ENCODE results near the gene AMER3. TPM values are rescaled to one million over a fixed set of nuclear protein-coding genes. Genes with fewer than 3 reads are reported as not detected.

The AMER3 gene
- total and polyA plus RNA-seq, 2 of the 8 experiments (the other 6 are each of a cell fraction or from before 2014, with no cell fraction given), result 0.15 to 0.19 TPM

DNA sequence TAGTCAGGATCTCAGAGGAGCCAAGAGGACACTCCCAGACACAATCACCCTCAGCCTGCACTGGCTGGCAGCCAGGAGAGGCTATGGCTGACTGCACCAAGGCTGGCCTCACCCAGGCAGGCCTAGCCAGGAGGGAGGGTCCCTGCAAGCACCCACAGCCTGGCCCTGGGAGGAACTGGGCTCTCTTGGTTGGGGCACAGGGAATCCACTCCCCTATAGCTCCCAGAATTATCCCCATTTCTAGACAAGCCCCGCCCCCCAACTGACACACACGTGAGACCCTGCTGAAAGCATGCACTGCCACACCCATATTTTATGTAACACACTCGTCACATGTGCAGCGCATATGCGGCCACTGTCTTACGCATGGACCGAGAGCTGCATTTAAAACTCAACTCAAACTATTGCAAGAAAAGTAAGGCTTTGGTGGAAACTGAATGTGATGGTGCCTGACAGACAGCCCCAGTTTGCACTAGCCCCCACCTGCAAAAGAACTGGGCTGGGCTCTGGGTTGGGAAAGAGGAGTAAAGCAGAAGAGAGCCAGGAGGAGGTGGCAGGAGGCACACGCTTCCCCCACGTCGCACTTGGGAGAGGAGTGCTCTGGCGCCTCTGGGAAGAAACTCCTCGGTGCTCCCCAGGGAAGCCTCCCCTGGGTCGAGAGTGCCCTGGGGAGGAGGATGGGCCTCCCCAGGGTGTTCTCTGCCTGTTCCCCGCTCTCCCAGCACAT is 52.5 kb downstream of the AMER3 start:
- Histone ChIP-seq H3K79me1 (ENCODE audit: low read depth, low read length) (no peaks in the 10 kb centered on the region), H3K18ac (ENCODE audit: extremely low read depth, low read length) (no peak overlapping the region), H3K4ac (replicated peaks; ENCODE audit: insufficient read length, low read depth, low read length) (no peak overlapping the region), H3K27ac (ENCODE audit: low read depth, low read length) (no peak overlapping the region), H2BK15ac (ENCODE audit: low read length) (no peak overlapping the region), H3K27me3 (replicated peaks in 1 of 4; ENCODE audit: control insufficient read depth in 3 of 4, extremely low read depth in 1 of 4, insufficient read depth in 3 of 4, low read length in 3 of 4) (no peaks in the 10 kb centered on the region), H2BK120ac (replicated peaks; ENCODE audit: low read depth, low read length) (no peak overlapping the region), H3K79me2 (ENCODE audit: control insufficient read depth in 1 of 2, insufficient read depth in 2 of 2, low read length in 2 of 2) (no peaks in the 10 kb centered on the region), H3K23me2 (ENCODE audit: low read depth, low read length) (no peaks in the 10 kb centered on the region), H2BK20ac (ENCODE audit: low read length) (no peak overlapping the region), H3K4me2 (ENCODE audit: insufficient read depth in 1 of 2, low read depth in 2 of 2, low read length in 2 of 2) (no peak overlapping the region), H2BK12ac (ENCODE audit: low read depth, low read length) (no peak overlapping the region), H2BK5ac (ENCODE audit: low read depth, low read length) (no peak overlapping the region), H3K56ac (replicated peaks; ENCODE audit: insufficient read length, low read depth, low read length) (no peak overlapping the region), H3K14ac (ENCODE audit: insufficient read length) (no peak overlapping the region), H3K4me3 (ENCODE audit: extremely low read depth in 1 of 4, insufficient read depth in 2 of 4, low read depth in 3 of 4, low read length in 4 of 4) (no peak overlapping the region), H2AK5ac (ENCODE audit: low read depth, low read length) (no peak overlapping the region), H4K20me1 (replicated peaks in 1 of 2; ENCODE audit: control insufficient read depth in 1 of 2, insufficient read depth in 2 of 2, low read length in 2 of 2) (no peaks in the 10 kb centered on the region), H4K91ac (replicated peaks; ENCODE audit: insufficient read length, low read length) (no peak overlapping the region), H2AFZ (ENCODE audit: low read length) (no peak overlapping the region), H4K8ac (ENCODE audit: extremely low read depth, insufficient read depth, low read length) (no peak overlapping the region), H3K9me3 (ENCODE audit: insufficient read depth in 2 of 2, low read depth in 1 of 2, low read length in 1 of 2) (no peaks in the 10 kb centered on the region), H3K9ac (replicated peaks in 1 of 4; ENCODE audit: extremely low read depth in 1 of 4, low read depth in 3 of 4, low read length in 3 of 4) (no peak overlapping the region), H4K5ac (ENCODE audit: insufficient read length, low read depth, low read length) (no peak overlapping the region), H3K4me1 (replicated peaks in 1 of 4; ENCODE audit: control insufficient read depth in 3 of 4, insufficient read depth in 4 of 4, low read length in 3 of 4) (peaks cover 0 to 2% (median 0%) of the 10 kb centered on the region in 4 experiments; a peak in 1 of 7 replicates), H3K36me3 (ENCODE audit: control insufficient read depth in 2 of 4, insufficient read depth in 4 of 4, low read length in 3 of 4) (no peaks in the 10 kb centered on the region), H3K23ac (ENCODE audit: insufficient read length) (no peak overlapping the region)
- DNase-seq (ENCODE audit: low read depth in 1 of 2, low spot score in 2 of 2) (no peak), FAIRE-seq (no peak)
- ChIA-PET CTCF (ENCODE audit: partially characterized antibody) (interaction anchor here (1.3 to 1.8 kb wide), 4 partner anchors 10 to 66 kb away, joined by 3 to 4 read pairs (median 4); no protein-coding TSS in a partner anchor), POLR2A (ENCODE audit: partially characterized antibody) (interaction anchor here (1.0 to 1.2 kb wide), 2 partner anchors 38 to 46 kb away, joined by 3 read pairs; no protein-coding TSS in a partner anchor)
- 84% methylated on average over 14 of the region's 14 CpGs; no CpG with 5 or more reads in 1 of the 2 experiments for WGBS, 2 experiments (ENCODE audit: extremely low coverage in 1 of 2, insufficient coverage in 1 of 2, insufficient read length in 1 of 2, insufficient replicate concordance in 2 of 2, low coverage in 1 of 2, low lambda C conversion rate in 2 of 2, missing lambda C conversion rate in 1 of 2)
- no peak for TF ChIP-seq RAD21 (IDR thresholded peaks at IDR 0.05 in 1 of 2, conservative IDR thresholded peaks at IDR 0.05 in 1 of 2; ENCODE audit: low read depth in 2 of 2, low read length in 2 of 2)
- no peak for TF ChIP-seq POLR2A (IDR thresholded peaks at IDR 0.05; ENCODE audit: control extremely low read depth in 1 of 2, low read depth in 2 of 2, low read length in 2 of 2)
- TF ChIP-seq CREB1 (IDR thresholded peaks at IDR 0.05), result no peak
- no peak for TF ChIP-seq EZH2 (IDR thresholded peaks at IDR 0.05; ENCODE audit: low read depth, low read length, severe bottlenecking)
- no peak for TF ChIP-seq GTF2F1 (IDR thresholded peaks at IDR 0.05; ENCODE audit: borderline replicate concordance, low read depth, low read length)
- TF ChIP-seq TAF7 (optimal IDR thresholded peaks at IDR 0.05; ENCODE audit: borderline replicate concordance, low read depth, low read length), result no peak
- TF ChIP-seq HDAC6 (IDR thresholded peaks at IDR 0.05; ENCODE audit: low read depth, low read length), result no peak
- TF ChIP-seq KDM4A (IDR thresholded peaks at IDR 0.05; ENCODE audit: low read depth, low read length, severe bottlenecking), result no peak
- TF ChIP-seq EGR1 (IDR thresholded peaks at IDR 0.05; ENCODE audit: borderline replicate concordance, low read depth, low read length), result no peak
- TF ChIP-seq, protein P1, sequence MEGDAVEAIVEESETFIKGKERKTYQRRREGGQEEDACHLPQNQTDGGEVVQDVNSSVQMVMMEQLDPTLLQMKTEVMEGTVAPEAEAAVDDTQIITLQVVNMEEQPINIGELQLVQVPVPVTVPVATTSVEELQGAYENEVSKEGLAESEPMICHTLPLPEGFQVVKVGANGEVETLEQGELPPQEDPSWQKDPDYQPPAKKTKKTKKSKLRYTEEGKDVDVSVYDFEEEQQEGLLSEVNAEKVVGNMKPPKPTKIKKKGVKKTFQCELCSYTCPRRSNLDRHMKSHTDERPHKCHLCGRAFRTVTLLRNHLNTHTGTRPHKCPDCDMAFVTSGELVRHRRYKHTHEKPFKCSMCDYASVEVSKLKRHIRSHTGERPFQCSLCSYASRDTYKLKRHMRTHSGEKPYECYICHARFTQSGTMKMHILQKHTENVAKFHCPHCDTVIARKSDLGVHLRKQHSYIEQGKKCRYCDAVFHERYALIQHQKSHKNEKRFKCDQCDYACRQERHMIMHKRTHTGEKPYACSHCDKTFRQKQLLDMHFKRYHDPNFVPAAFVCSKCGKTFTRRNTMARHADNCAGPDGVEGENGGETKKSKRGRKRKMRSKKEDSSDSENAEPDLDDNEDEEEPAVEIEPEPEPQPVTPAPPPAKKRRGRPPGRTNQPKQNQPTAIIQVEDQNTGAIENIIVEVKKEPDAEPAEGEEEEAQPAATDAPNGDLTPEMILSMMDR (IDR thresholded peaks at IDR 0.05; ENCODE audit: control extremely low read depth in 1 of 3, insufficient read depth in 1 of 3, low read depth in 1 of 3, low read length in 3 of 3), result no peak

All from H1 (cell line).